HEK293T (cell line): Measurements from ENCODE around the gene EPHA2.

Experiments
- BHLHE40 ChIP-seq: fragments of 450-650 bp; IDR thresholded peaks from 2 replicates; pipeline ENCODE4 v1.6.1; 2016; ENCODE audit warnings: mild to moderate bottlenecking, moderate library complexity, borderline replicate concordance
- ELF4 ChIP-seq: fragments of 450-650 bp; IDR thresholded peaks from 2 replicates; pipeline ENCODE4 v1.6.1; 2017; ENCODE audit warnings: antibody characterized with exemption
- FOXA1 ChIP-seq: fragments of 450-650 bp; IDR thresholded peaks from 2 replicates; pipeline ENCODE4 v1.6.1; 2016; ENCODE audit warnings: mild to moderate bottlenecking
- FOXK2 ChIP-seq: fragments of 450-650 bp; IDR thresholded peaks from 2 replicates; pipeline ENCODE4 v1.6.1; 2016; ENCODE audit warnings: mild to moderate bottlenecking
- FOXM1 ChIP-seq: fragments of 450-650 bp; IDR thresholded peaks from 2 replicates; pipeline ENCODE4 v1.6.1; 2017; ENCODE audit warnings: mild to moderate bottlenecking, borderline replicate concordance
- HDGF ChIP-seq: fragments of 450-650 bp; IDR thresholded peaks from 2 replicates; pipeline ENCODE4 v1.6.1; 2017; ENCODE audit warnings: antibody characterized with exemption, borderline replicate concordance
- LEF1 ChIP-seq: fragments of 450-650 bp; IDR thresholded peaks from 2 replicates; pipeline ENCODE4 v1.6.1; 2017; ENCODE audit warnings: mild to moderate bottlenecking, borderline replicate concordance
- NFRKB ChIP-seq: fragments of 450-650 bp; IDR thresholded peaks from 2 replicates; pipeline ENCODE4 v1.6.1; 2016; ENCODE audit warnings: mild to moderate bottlenecking, moderate library complexity
- PKNOX1 ChIP-seq: fragments of 450-650 bp; IDR thresholded peaks from 2 replicates; pipeline ENCODE4 v1.6.1; 2016
- SP1 ChIP-seq: fragments of 450-650 bp; IDR thresholded peaks from 2 replicates; pipeline ENCODE4 v1.6.1; 2017
- SUZ12 ChIP-seq: fragments of 450-650 bp; IDR thresholded peaks from 2 replicates; pipeline ENCODE4 v1.6.1; 2016; ENCODE audit warnings: mild to moderate bottlenecking
- TARDBP ChIP-seq: fragments of 450-650 bp; IDR thresholded peaks from 2 replicates; pipeline ENCODE4 v1.6.1; 2016

DNA sequence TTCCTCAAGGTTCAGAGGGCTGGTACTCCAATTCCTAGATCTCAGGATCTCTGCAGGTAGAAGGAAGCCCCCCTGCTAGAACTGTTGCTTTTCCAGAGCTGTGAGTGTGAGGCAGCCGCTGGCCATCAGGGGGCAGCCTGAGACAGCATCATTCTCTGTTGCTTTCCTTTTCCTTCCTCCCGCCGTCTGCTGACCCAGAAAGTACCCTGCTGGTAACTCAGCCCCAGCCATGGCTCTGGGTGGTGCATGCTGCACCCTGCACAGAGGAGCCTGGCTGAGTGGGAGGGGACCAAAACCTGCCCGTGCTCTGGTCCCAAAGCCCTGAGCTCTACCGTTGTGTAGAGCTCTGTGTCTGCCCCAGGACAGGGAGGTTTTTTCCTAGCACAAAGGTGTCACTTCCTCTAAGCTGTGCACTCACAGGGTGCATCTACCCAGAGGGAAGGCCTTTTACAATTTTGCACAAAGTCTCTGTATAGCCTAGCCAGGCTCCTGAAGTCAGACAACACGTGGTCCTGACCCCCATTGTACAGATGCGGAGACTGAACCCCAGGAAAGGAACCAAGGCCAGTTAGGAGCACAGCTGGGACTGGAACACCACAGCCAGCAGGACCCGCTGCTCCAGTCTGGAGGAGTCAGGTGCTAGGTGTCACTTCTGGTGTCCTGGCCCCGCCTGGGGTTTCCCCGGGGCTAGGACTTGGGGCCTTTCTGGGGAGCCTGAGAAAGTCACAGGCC, 76.8 kb downstream of the EPHA2 start:
- TF ChIP-seq FOXK2 (no peak), FOXA1 (no peak), ELF4 (no peak), SUZ12 (no peak), SP1 (no peak), NFRKB (no peak), PKNOX1 (no peak), FOXM1 (no peak), TARDBP (no peak), LEF1 (no peak), HDGF (no peak), BHLHE40 (no peak)
